MM.1S (cell line): ENCODE measurements around the gene GPR176.
A peak's percentile ranks its signal among the peaks of the same experiment; 100 is the strongest.

Experiments
- DNase-seq: peaks from one replicate; pipeline ENCODE4 v3.0.0-alpha.2; 2015
- H2AFZ ChIP-seq: fragments of 300-600 bp; sonication (generic); 2 replicates; pipeline ENCODE4 v1.6.0; 2016; ENCODE audit warnings: antibody characterized with exemption, low read length
- H3F3A ChIP-seq: fragments of 300-600 bp; sonication (generic); 2 replicates; pipeline ENCODE4 v1.6.1; 2016; ENCODE audit warnings: mild to moderate bottlenecking, antibody characterized with exemption, low read length, moderate library complexity, mixed read lengths; ENCODE audit not compliant: insufficient read depth
- H3K27ac ChIP-seq: fragments of 300-600 bp; sonication (generic); 2 replicates; pipeline ENCODE4 v1.5.1; 2016; ENCODE audit warnings: mild to moderate bottlenecking, low read length
- H3K27me3 ChIP-seq: fragments of 300-600 bp; sonication (generic); replicated peaks from 2 replicates; pipeline ENCODE4 v1.6.0; 2016; ENCODE audit warnings: low read length; ENCODE audit not compliant: insufficient read depth
- H3K36me3 ChIP-seq: fragments of 300-600 bp; sonication (generic); replicated peaks from 2 replicates; pipeline ENCODE4 v1.6.1; 2016; ENCODE audit warnings: mild to moderate bottlenecking, low read length, mixed read lengths; ENCODE audit not compliant: insufficient read depth
- H3K4me1 ChIP-seq: fragments of 300-600 bp; sonication (generic); 2 replicates; pipeline ENCODE4 v1.6.1; 2016; ENCODE audit warnings: low read length, mixed read lengths
- H3K4me2 ChIP-seq: fragments of 300-600 bp; sonication (generic); 2 replicates; pipeline ENCODE4 v1.6.0; 2016; ENCODE audit warnings: low read depth, low read length
- H3K4me3 ChIP-seq: fragments of 300-600 bp; sonication (generic); 2 replicates; pipeline ENCODE4 v1.5.1; 2016; ENCODE audit warnings: low read length, mixed read lengths
- H3K79me2 ChIP-seq: fragments of 300-600 bp; sonication (generic); 2 replicates; pipeline ENCODE4 v1.6.1; 2016; ENCODE audit warnings: mixed run types, low read length, mixed read lengths
- H3K9ac ChIP-seq: fragments of 300-600 bp; sonication (generic); 2 replicates; pipeline ENCODE4 v1.6.1; 2016; ENCODE audit warnings: low read length, mixed read lengths
- H3K9me2 ChIP-seq: fragments of 300-600 bp; sonication (generic); replicated peaks from 2 replicates; pipeline ENCODE4 v1.6.1; 2016; ENCODE audit warnings: mild to moderate bottlenecking, low read length, mixed read lengths; ENCODE audit not compliant: insufficient read depth
- H3K9me3 ChIP-seq: fragments of 300-600 bp; sonication (generic); replicated peaks from 2 replicates; pipeline ENCODE4 v1.6.1; 2016; ENCODE audit warnings: mild to moderate bottlenecking, low read length, mixed read lengths; ENCODE audit not compliant: insufficient read depth
- H4K20me1 ChIP-seq: fragments of 300-600 bp; sonication (generic); 2 replicates; pipeline ENCODE4 v1.6.1; 2016; ENCODE audit warnings: mild to moderate bottlenecking, low read length, moderate library complexity, mixed read lengths; ENCODE audit not compliant: insufficient read depth
- CTCF ChIP-seq: fragments of 300-600 bp; sonication (generic); IDR thresholded peaks from 2 replicates; pipeline ENCODE4 v1.5.1; 2016; ENCODE audit warnings: antibody characterized with exemption, low read length, mixed read lengths
- EZH2 ChIP-seq: fragments of 300-600 bp; sonication (generic); optimal IDR thresholded peaks from 2 replicates; pipeline ENCODE3; 2017; ENCODE audit warnings: low read depth, mild to moderate bottlenecking, antibody characterized with exemption, low read length, mixed read lengths
- EZH2phosphoT487 ChIP-seq: fragments of 300-600 bp; sonication (generic); IDR thresholded peaks from 2 replicates; pipeline ENCODE4 v1.6.1; 2018; ENCODE audit warnings: antibody characterized with exemption, low read length

GPR176 gene

GRCh38 chr15:39784125-39784524, 135.9 kb downstream of the GPR176 start:
- H3K4me2 ChIP-seq = peak overlapping the region; percentile 71
- peaks cover 22% of the 10 kb centered on the region for H3K79me2 ChIP-seq
- H3K36me3 ChIP-seq = no peaks in the 10 kb centered on the region
- no peaks in the 10 kb centered on the region for H3K9me2 ChIP-seq
- H3K9ac ChIP-seq = peak overlapping the region; percentile 86; the same call in 1 of the 2 replicates
- H3K27ac ChIP-seq = peak overlapping the region; percentile 68; the same call in 1 of the 2 replicates
- H3K9me3 ChIP-seq = no peaks in the 10 kb centered on the region
- H4K20me1 ChIP-seq = no peaks in the 10 kb centered on the region
- no peak for TF ChIP-seq EZH2phosphoT487
- TF ChIP-seq CTCF = no peak
- no peak for TF ChIP-seq EZH2
- DNase-seq = no peak
- H2AFZ ChIP-seq = no peak overlapping the region
- H3K4me3 ChIP-seq = peak overlapping the region; percentile 90; the same call in 1 of the 2 replicates
- no peaks in the 10 kb centered on the region for H3K27me3 ChIP-seq
- peaks cover 29% of the 10 kb centered on the region for H3K4me1 ChIP-seq
- H3F3A ChIP-seq = peaks cover 19% of the 10 kb centered on the region

- H3K9me3 ChIP-seq = no peaks in the 10 kb centered on the region
- TF ChIP-seq EZH2phosphoT487 = no peak
- TF ChIP-seq EZH2 = no peak
- TF ChIP-seq CTCF = no peak
Measured at GRCh38 chr15:39783244-39783820, 136.7 kb downstream of the GPR176 start.

GRCh38 chr15:39782441-39783138, 137.5 kb downstream of the GPR176 start, which contains the start of gene FSIP1:
FSIP1 (minus strand) TSS chr15:39782841; CDS start chr15:39776524, 6,317 bp downstream.
- H2AFZ ChIP-seq = peak within 1 kb of the TSS; percentile 67
- H3F3A ChIP-seq = peaks cover 17% of the 10 kb centered on the region
- peak within 1 kb of the TSS; percentile 86 for H3K9ac ChIP-seq
- peak within 1 kb of the TSS; percentile 71 for H3K4me2 ChIP-seq
- H4K20me1 ChIP-seq = no peaks in the 10 kb centered on the region
- no peaks in the 10 kb centered on the region for H3K27me3 ChIP-seq
- H3K9me2 ChIP-seq = no peaks in the 10 kb centered on the region
- H3K4me3 ChIP-seq = peak within 1 kb of the TSS; percentile 90
- H3K79me2 ChIP-seq = peaks cover 22% of the 10 kb centered on the region
- peak within 1 kb of the TSS; percentile 68 for H3K27ac ChIP-seq
- TF ChIP-seq EZH2 = no peak
- TF ChIP-seq CTCF = no peak
- no peak for TF ChIP-seq EZH2phosphoT487
- H3K4me1 ChIP-seq = peaks cover 22% of the 10 kb centered on the region
- H3K36me3 ChIP-seq = no peaks in the 10 kb centered on the region
- H3K9me3 ChIP-seq = no peaks in the 10 kb centered on the region
- peak; percentile 97 for DNase-seq

More at GRCh38 chr15:39783244-39783820, 136.7 kb downstream of the GPR176 start:
- Histone ChIP-seq H4K20me1 (no peaks in the 10 kb centered on the region), H3K4me3 (peak overlapping the region; percentile 90), H3K4me1 (peaks cover 25% of the 10 kb centered on the region), H3F3A (peaks cover 17% of the 10 kb centered on the region), H3K4me2 (peak overlapping the region; percentile 71), H3K9me2 (no peaks in the 10 kb centered on the region), H3K9ac (peak overlapping the region; percentile 86), H3K27me3 (no peaks in the 10 kb centered on the region), H3K27ac (peak overlapping the region; percentile 68; the same call in 1 of the 2 replicates), H3K36me3 (no peaks in the 10 kb centered on the region), H2AFZ (peak overlapping the region; percentile 67), H3K79me2 (peaks cover 22% of the 10 kb centered on the region)
- DNase-seq = peak; percentile 34
